ENCODE results near the gene DIAPH1. TPM values are rescaled to one million over a fixed set of nuclear protein-coding genes. Genes with fewer than 3 reads are reported as not detected.

Gene DIAPH1
- total RNA-seq, 4 donors from 2014 or later = 48.2 to 65.0 (median 55.0) TPM

DNA sequence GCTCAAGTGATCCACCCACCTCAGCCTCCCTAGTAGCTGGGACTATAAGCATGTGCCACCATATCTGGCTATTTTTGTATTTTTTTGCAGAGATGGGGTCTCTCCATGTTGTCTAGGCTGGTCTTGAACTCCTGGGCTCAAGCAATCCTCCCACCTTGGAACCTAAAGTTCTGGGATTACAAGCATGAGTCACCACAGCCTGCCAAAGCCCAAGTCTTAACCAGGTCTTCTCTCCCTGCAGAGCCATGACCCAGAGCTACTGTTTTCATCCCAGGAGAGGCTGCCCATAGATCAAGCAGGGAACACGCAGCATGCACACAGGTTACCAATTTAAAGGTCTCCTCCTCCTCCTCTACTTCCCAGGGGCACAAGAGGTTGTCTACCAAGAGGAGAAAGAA is 100.2 kb downstream of the DIAPH1 start:
- TF ChIP-seq, protein P1, sequence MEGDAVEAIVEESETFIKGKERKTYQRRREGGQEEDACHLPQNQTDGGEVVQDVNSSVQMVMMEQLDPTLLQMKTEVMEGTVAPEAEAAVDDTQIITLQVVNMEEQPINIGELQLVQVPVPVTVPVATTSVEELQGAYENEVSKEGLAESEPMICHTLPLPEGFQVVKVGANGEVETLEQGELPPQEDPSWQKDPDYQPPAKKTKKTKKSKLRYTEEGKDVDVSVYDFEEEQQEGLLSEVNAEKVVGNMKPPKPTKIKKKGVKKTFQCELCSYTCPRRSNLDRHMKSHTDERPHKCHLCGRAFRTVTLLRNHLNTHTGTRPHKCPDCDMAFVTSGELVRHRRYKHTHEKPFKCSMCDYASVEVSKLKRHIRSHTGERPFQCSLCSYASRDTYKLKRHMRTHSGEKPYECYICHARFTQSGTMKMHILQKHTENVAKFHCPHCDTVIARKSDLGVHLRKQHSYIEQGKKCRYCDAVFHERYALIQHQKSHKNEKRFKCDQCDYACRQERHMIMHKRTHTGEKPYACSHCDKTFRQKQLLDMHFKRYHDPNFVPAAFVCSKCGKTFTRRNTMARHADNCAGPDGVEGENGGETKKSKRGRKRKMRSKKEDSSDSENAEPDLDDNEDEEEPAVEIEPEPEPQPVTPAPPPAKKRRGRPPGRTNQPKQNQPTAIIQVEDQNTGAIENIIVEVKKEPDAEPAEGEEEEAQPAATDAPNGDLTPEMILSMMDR (IDR thresholded peaks at IDR 0.05; ENCODE audit: low read depth) = no peak

DNA sequence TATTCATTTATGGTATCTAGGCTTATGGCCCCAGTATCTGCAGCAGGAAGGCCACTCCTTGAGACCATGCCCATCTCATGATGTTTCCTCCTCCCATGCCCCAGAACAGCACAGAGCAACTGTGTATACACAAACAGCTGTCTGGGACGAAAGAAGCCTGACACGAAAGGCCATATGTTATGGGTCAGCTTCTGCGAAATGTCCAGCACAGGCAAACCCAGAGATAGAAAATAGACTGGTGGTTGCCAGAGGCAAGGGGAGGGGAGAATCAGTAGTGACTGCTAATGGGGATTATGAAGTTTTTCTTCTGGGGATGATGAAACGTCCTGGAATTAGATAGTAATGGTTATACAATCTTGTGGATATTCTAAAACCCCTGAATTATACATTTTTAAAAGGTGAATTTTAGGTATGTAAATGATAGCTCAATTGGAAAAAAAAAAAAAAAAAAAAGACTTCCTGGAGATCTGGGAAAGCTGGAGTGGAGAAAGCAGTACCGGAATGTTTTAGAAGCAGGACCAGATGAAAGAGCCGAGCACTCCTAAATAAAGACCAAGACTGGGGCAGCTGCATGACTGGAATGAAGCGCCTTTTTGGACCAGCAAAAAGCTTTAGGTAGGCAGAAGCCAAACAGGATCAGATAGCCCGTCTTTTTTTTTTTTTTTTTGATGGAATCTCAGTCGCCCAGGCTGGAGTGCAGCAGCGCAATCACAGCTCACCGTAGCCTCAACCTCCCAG is 100.8 kb downstream of the DIAPH1 start:
- TF ChIP-seq, protein P1 (IDR thresholded peaks at IDR 0.05; ENCODE audit: low read depth) = no peak

DNA sequence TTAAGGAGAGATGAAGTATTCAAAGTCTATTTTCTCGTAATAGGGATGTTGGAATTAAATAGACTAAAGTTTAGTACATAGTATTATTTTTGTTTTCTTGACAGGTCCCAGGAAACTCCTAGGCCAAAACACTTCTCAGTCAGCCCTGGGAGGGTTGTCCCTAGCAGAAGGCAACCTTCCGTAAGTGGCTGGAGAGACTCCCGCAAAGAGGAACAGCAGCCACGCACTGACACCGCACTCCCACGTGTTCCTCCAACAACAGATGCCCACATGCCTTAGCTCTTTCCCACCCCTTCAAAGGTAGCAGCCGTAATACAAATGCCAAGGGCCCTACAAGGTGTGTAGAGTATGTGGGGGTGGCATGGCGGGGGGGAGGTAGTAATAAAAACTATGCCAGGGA is 101.5 kb downstream of the DIAPH1 start:
- TF ChIP-seq, protein P1 (IDR thresholded peaks at IDR 0.05; ENCODE audit: low read depth) = no peak

DNA sequence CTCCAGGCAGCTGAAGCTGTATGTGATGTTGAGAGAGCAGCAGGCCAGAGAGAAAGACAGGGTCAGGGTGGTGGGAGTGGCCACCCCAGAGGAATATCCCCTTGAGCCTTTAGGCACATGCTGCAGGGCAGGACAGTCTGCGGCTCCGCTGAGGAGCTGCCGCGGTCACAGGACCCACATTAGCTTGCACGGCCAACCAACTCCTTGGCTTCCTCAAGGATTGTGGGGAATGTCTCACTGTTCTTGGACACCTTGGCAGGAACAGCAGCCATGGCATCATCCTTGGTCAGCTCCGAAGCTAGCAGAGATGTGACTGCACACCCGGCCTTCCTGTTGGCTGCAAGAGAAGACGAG is 102.2 kb downstream of the DIAPH1 start:
- TF ChIP-seq, protein P1 (IDR thresholded peaks at IDR 0.05; ENCODE audit: low read depth) = no peak

DNA sequence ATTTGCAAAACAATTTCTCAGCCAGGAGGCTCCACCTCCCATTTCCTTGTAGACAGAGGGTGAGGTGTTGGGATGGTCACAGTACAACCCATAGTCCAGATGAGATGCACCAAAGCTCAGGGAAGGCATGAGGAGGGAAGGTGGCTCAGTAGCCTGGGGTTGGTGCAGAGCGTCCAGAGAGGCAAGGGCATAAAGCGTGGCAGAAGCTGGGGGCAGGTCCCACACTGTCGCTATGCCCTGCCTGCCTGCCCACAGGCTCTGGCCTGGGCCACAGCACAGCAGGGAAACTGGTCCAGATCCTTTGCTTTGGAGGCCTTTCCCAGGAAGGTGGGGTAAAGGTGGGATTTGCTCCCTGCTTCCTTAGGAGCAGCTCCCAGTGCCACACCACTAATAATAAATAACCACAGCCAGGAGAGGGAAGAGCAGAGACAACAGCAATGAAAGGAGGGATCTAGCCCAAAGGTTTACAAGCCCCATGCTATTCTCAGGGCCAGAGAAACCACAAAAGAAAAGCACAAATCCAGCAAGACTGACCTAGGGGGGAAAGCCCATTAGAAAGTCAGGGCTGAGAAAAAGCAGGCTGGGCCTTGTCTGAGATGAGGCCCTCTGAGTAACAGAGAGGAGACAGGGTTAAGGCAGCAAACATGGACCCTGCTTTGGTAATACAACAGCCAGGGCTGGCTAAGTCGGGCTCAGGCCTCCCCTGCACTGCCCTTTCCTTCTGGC is 102.7 kb downstream of the DIAPH1 start:
- TF ChIP-seq, protein P1 (IDR thresholded peaks at IDR 0.05; ENCODE audit: low read depth) = no peak

DNA sequence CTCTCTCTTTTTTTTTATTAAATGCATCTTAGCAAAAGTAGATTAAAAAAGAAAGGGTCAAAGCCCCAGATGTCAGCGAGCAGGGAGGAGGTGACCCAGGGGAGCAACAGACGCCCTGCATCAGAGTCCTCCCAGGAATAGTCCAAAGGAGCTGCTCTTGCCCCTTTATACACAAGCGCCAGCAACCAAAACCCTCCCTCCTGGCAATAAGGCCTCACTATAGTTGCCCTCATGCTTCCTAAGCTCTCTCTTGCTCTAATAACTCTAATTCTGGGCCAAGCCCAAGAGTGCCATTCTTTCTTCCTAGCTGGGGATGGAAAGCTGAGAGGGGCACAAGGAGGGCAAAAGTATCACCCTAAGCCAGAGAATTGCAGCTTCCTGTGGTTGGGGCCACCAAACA is 103.7 kb downstream of the DIAPH1 start:
- TF ChIP-seq, protein P1 (IDR thresholded peaks at IDR 0.05; ENCODE audit: low read depth) = no peak

DNA sequence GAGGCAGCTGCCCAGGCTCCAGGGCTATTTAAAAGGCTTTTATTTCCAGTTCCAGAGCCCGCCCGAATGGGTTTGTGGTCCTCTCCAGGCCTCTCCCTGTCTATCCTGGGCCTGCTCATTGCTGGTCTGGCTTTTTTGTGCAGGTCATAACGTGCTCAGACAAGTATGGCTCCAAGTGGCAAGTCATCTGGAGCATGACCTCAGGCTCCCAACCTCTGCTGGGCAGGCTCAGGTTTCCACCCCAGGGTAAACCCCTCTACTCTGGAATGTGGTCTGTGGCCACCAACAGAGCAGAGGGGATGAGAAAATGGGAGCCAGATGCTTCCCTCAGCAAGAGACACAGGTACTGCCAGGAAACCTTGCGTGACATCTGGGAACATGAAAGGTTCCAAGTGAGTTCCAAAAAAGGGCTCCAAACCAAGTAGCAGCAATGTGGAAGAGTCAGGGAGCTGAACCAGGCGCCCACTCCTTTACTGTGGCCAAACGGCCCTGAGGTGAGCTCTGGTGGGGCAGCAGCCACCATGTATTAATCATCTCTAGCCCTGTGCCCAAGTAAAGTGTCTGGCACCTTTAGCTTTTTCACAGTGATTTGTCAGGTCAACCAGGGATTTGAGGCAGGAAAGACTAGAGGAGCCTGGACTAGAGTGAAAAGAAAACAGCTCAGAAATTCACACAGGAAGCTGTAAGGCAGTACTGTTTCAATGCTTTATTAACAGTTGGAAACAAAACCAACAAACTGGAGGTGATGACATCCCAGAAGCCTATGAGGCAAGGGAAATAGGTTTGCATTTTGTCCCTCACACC is 104.3 kb downstream of the DIAPH1 start:
- TF ChIP-seq, protein P1 (IDR thresholded peaks at IDR 0.05; ENCODE audit: low read depth) = no peak
